Heart right ventricle (tissue), 16 donors: Measurements from ENCODE around the gene RGMA. TPM values are rescaled to one million over a fixed set of nuclear protein-coding genes. Genes with fewer than 3 reads are reported as not detected.

Source experiments
- ATAC-seq, 8 donors: fragments of 200-7000 bp; cut with Tn5 transposase; one replicate each; pipeline ENCODE4 v1.9.1; 2020; ENCODE audit warnings: mild to moderate bottlenecking in 8 of 8, moderate library complexity in 8 of 8, moderate number of reproducible peaks in 1 of 8
- DNase-seq, 2 donors: peaks; one replicate each; pipeline ENCODE4 v3.0.0-alpha.2; 2020
- H3K27ac ChIP-seq, 10 donors: fragments of 200-600 bp; sonication (generic) in 2 of 10; one replicate each; pipeline versions ENCODE4 v1.5.0 to v1.8.0; 2020 to 2022; ENCODE audit warnings: mild to moderate bottlenecking in 3 of 10
- H3K27me3 ChIP-seq, 7 donors: fragments of 200-600 bp; one replicate each; pipeline ENCODE4 v1.8.0; 2021 to 2022; ENCODE audit warnings: mild to moderate bottlenecking in 2 of 7
- H3K36me3 ChIP-seq, 9 donors: fragments of 200-600 bp; sonication (generic) in 1 of 9; one replicate each; pipeline versions ENCODE4 v1.5.0 to v1.8.0; 2020 to 2022; ENCODE audit warnings: mild to moderate bottlenecking in 2 of 9
- H3K4me1 ChIP-seq, 9 donors: fragments of 200-600 bp; sonication (generic) in 1 of 9; one replicate each; pipeline versions ENCODE4 v1.5.0 to v1.8.0; 2020 to 2022; ENCODE audit warnings: mild to moderate bottlenecking in 4 of 9
- H3K4me3 ChIP-seq, 10 donors: fragments of 200-600 bp; sonication (generic) in 2 of 10; one replicate each; pipeline versions ENCODE4 v1.5.0 to v1.8.0; 2020 to 2022; ENCODE audit warnings: mild to moderate bottlenecking in 7 of 10, moderate library complexity in 2 of 10
- H3K9me3 ChIP-seq, 11 donors: fragments of 200-600 bp in 10 of 11; sonication (generic) in 2 of 11; one replicate each; pipeline versions ENCODE4 v1.5.0 to v1.8.0; 2013 to 2022; ENCODE audit warnings: mild to moderate bottlenecking in 2 of 11, control low read depth in 1 of 11, moderate library complexity in 1 of 11
- CTCF ChIP-seq, 9 donors: fragments of 200-600 bp; sonication (generic) in 2 of 9; IDR thresholded peaks; one replicate each; pipeline versions ENCODE4 v1.5.0 to v1.8.0; 2021 to 2022; ENCODE audit warnings: antibody characterized with exemption in 9 of 9, mild to moderate bottlenecking in 5 of 9, moderate library complexity in 1 of 9
- WGBS, 2 donors: extraction: QIAGEN DNeasy Blood & Tissue Kit; methylation state at CpG; one replicate each; pipeline ENCODE4 v1.1.7; 2013; ENCODE audit warnings: inconsistent platforms in 1 of 2; 5-methylcytosine and 5-hydroxymethylcytosine counted together
- intact Hi-C, 10 donors: fragments of 100-400 bp; cut with DNase I; formaldehyde crosslinking; loops; one replicate each; pipeline versions ENCODE4 v1.11.1 to v1.14.2; 2022
- polyA plus RNA-seq, 2 donors: library from polyadenylated mRNA; stranded (reverse); fragments of 200-250 nt; gene quantifications; one replicate each; pipeline ENCODE4 v1.2.3, GENCODE V29; 2013
- total RNA-seq, 10 donors: library from RNA; stranded (reverse); fragmentation: NEBNext Ultra II Directional in 3 of 10; extraction: Animal tissue kit (Norgen Biotek cat#: 25700) in 3 of 10; gene quantifications; one replicate each; pipeline versions ENCODE4 v1.2.1 to v1.2.4, GENCODE V29; 2021 to 2023
- donor health status: Arrhythmogenic right ventricular cardiomyopathy.
- donor health status: ischemic (EF 13 %, LVEDD 7.1; RV severe dilation, severe dysfunction).
- donor health status: healthy with polysubstance abuse.
- donor health status: DM: no; HTN: yes; CAD: no.
- donor health status: DM: no; HTN: no; CAD: no.
- donor health status: ischemic (EF 25% LVEDD 6.9; RV normal size, moderate dysfunction).
- donor health status: ischemic (EF 25% LVEDD 5.7; RV mildly dilated, moderate dysfunction).
- donor health status: healthy.
- donor health status: DM: yes; HTN: yes; CAD: no.
- donor health status: Ischemic cardiomyopathy.
- donor health status: ischemic (EF 35%, LVEDD 5.7; RV mildly dilated, moderate dysfunction).
- donor health status: nonischemic (EF 11% LVEDD 7.7; RV severe dilation, severe dysfunction).
- donor health status: DM: yes; HTN: yes; CAD: no.
- donor health status: PGD.
- donor health status: ischemic (EF 29% LVEDD 5.4; RV normal size, mild dysfunction).
- donor health status: nonischemic (EF 23%, LVEDD 6.1; RV moderate dilation, normal function).

Gene RGMA
- total and polyA plus RNA-seq, 12 donors = 4.9 to 33.8 (median 10.7) TPM

GRCh38 chr15:93074599-93074998, 14.4 kb downstream of the RGMA start:
- 82 to 83% methylated on average over 13 of the region's 13 CpGs for WGBS, 2 donors
- intact Hi-C loops = loop anchor here in 1 of 10 donors (10.0 kb wide), 1 partner anchor 910 kb away; no protein-coding TSS in a partner anchor
- Histone ChIP-seq H3K4me3 (no peak overlapping the region), H3K27me3 (peaks cover 0 to 55% (median 9%) of the 10 kb centered on the region in 7 donors), H3K36me3 (no peaks in the 10 kb centered on the region), H3K27ac (no peak overlapping the region), H3K9me3 (no peaks in the 10 kb centered on the region), H3K4me1 (peaks cover 0 to 39% (median 17%) of the 10 kb centered on the region in 9 donors)
- no peak for TF ChIP-seq CTCF (IDR thresholded peaks at IDR 0.05)
- DNase-seq = no peak
- ATAC-seq = no peak

DNA sequence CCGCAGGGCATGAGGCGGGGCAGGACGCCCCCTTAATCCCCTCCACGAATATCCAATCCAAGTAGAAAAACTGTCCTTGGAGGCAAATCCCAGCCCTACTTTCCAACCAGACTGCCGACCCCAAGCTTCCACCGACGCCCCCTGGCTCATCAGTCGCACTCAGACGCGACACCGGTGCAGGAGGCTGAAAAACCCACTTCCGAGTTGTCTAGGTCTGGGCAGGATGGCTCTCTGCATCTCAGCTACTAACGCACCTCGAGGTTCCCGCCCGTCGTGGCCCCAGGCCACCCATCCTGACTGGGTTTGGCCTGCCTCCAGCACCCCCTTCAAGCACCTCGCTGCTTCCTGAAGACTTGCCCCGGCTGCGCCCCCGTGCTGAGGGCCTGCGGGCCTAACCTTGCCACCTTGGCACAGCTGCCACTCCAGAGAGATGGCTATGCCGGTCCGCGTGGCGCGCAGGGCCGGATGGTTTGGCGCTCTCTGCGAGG, 15.5 kb downstream of the RGMA start:
- Histone ChIP-seq H3K4me3 (peak overlapping the region in 9 of 10 donors; percentile 55 to 84 (median 73)), H3K27ac (peak overlapping the region in 9 of 10 donors; percentile 14 to 89 (median 72)), H3K9me3 (no peaks in the 10 kb centered on the region), H3K36me3 (no peaks in the 10 kb centered on the region), H3K4me1 (peaks cover 0 to 49% (median 17%) of the 10 kb centered on the region in 9 donors), H3K27me3 (peaks cover 0 to 55% (median 9%) of the 10 kb centered on the region in 7 donors)
- 34 to 42% methylated on average over 30 of the region's 30 CpGs for WGBS, 2 donors
- ATAC-seq (peak in 6 of 8 donors; percentile 9 to 23 (median 14)), DNase-seq (no peak)
- intact Hi-C loops = loop anchor here in 1 of 10 donors (10.0 kb wide), 1 partner anchor 911 kb away; no protein-coding TSS in a partner anchor
- no peak for TF ChIP-seq CTCF (IDR thresholded peaks at IDR 0.05)

DNA sequence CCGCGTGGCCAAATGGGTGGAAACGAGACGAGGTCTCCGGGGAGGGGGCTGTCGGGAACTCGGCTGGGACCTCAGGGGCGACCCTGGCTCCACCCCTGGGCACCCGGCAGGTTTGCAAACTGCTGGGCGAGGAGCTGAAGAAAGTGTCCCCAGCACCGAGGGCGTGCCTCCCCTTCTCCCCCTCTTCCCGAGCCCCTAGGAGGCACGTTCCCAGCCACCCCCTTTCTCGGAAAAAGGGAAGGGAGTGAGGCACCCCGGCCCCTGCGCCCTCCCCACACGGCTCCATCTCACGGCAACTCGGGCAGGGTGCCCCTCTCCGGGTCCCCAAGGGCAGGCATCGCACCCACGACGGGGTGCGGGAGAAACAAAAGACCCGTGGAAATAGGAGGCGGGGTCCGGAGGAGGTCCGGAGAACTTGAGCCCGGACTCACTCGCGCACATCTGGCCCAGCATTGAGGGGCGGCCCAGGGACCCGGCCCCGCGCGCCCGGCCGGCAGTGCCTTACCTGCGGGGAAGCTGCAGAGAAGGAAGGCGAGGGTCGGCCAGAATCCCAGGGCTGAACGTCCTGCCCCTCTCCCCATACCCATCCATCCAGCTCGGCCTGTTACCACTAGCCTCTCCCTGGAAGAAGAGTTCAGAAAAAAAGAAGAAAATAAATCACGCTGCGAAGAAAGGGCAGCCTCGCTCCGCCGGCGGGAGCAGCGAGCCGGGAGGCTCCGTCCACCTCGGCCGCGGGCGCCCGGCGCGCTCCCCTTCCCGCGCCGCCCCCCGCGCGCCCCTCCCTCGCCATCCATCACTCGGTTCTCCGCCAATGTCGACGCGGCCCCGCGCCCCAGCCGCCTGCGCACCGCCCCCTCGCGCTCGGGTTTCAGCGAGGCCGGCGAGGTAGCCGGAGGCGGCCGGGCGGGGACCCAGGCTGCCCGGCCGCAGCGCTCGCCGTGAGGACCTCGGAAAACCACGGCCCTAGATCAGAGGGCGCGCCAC, 16.3 kb downstream of the RGMA start:
- DNase-seq = peak; percentile 83 to 88
- Histone ChIP-seq H3K9me3 (no peaks in the 10 kb centered on the region), H3K27ac (peak overlapping the region; percentile 58 to 89 (median 82)), H3K4me3 (peak overlapping the region; percentile 55 to 84 (median 72)), H3K36me3 (no peaks in the 10 kb centered on the region), H3K4me1 (peaks cover 0 to 54% (median 19%) of the 10 kb centered on the region in 9 donors), H3K27me3 (peaks cover 0 to 55% (median 9%) of the 10 kb centered on the region in 7 donors)
- WGBS, 2 donors = 0% methylated on average over 61 to 96 of the region's 96 CpGs
- TF ChIP-seq CTCF (IDR thresholded peaks at IDR 0.05) = peak in 5 of 9 donors; percentile 7 to 37 (median 12)
- ATAC-seq = peak; percentile 79 to 94 (median 93)
- intact Hi-C loops = loop anchor here in 1 of 10 donors (10.0 kb wide), 1 partner anchor 912 kb away; no protein-coding TSS in a partner anchor

GRCh38 chr15:93072011-93072410, 17.0 kb downstream of the RGMA start:
- intact Hi-C loops = loop anchor here in 1 of 10 donors (10.0 kb wide), 1 partner anchor 913 kb away; no protein-coding TSS in a partner anchor
- 2 to 3% methylated on average over 10 of the region's 10 CpGs for WGBS, 2 donors
- DNase-seq (no peak), ATAC-seq (peak in 5 of 8 donors; percentile 13 to 35 (median 30))
- peaks cover 0 to 58% (median 23%) of the 10 kb centered on the region in 9 donors for H3K4me1 ChIP-seq
- peak overlapping the region; percentile 58 to 89 (median 82) for H3K27ac ChIP-seq
- peak overlapping the region; percentile 55 to 84 (median 72) for H3K4me3 ChIP-seq
- H3K36me3 ChIP-seq = no peaks in the 10 kb centered on the region
- H3K9me3 ChIP-seq = no peaks in the 10 kb centered on the region
- peaks cover 0 to 55% (median 9%) of the 10 kb centered on the region in 7 donors for H3K27me3 ChIP-seq
- TF ChIP-seq CTCF (IDR thresholded peaks at IDR 0.05) = no peak
